ENCODE results near the gene ITGB5.

GRCh38 chr3:124768812-124769211, 118.4 kb downstream of the ITGB5 start:
- TF ChIP-seq POLR2A (IDR thresholded peaks at IDR 0.05) (no peak), CTCF (IDR thresholded peaks at IDR 0.05) (peak in 1 of 5 experiments; percentile 15)
